Melanocyte of skin (primary cell): Measurements from ENCODE around the gene SPACA9. TPM values are rescaled to one million over a fixed set of nuclear protein-coding genes. Genes with fewer than 3 reads are reported as not detected.

Experiments used
- total RNA-seq, 2 donors: library from RNA; depleted of rRNA; stranded (reverse); fragments of >200 nt; gene quantifications; 2 replicates each; pipeline ENCODE4 v1.2.3, GENCODE V29; 2012

SPACA9 gene
- 1 to 10 TPM in 1 of 2 donors, under 1 TPM in 1; 1.00 to 3.1 TPM for total RNA-seq

DNA sequence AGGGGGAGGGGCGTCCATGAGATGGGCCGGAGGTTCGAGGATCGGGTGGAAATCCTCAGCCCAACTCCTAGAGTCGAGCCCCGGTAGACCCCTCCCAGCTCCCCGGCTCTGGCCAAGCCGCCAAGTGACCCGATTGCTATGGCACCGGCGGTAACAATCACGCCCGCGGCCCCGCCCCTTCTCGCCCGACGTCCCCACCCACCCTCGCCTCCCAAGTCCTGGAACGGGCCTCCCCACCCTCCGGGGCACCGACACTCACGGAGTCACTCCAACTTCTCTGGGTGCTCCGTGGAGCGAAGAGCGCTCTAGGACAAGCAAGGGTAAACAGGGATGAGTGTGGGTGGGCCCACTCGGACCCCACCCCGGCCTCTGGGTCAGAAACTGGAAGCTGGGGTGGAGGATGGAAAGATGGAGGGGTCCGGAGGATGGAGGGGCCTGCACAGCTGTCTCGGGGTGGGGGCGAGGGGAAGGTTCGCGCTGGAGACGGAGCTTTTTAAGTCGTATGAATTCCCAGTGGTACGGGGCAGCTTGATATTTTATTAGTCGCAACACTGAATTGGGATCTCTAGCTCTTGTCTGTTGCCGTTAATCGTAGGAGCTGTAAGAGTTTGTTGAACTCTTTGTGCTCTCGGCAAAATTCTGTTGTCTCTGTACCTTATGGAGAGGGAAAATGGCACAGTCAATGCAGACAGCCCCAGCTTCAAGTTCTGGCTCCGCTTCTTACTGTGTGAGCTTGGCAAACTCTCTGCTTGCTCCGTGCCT lies at the start of gene SPACA9:
SPACA9 (plus strand) TSS at position 204 of the 762 bp plus-strand sequence. CDS start 5,050 bp downstream, outside the sequence.

GRCh38 chr9:132877824-132878694 lies 639 bp upstream of the SPACA9 start, which contains the start of gene AK8:
Gene AK8 (minus strand): TSS chr9:132878284. CDS start chr9:132878255, 29 bp downstream.

Other genes with a start within 250 kb of the SPACA9 start
- gene DDX31, start 208.9 kb upstream of the SPACA9 start, total RNA-seq: 10 to 100 TPM; 12.4 to 23.3 TPM
- gene GTF3C4, start 208.4 kb upstream of the SPACA9 start, total RNA-seq: 10 to 100 TPM; 14.1 to 21.3 TPM
- gene AK8, start 614 bp upstream of the SPACA9 start, total RNA-seq: 1 to 10 TPM in 1 of 2 donors, under 1 TPM in 1; under 0.01 to 1.4 TPM
- gene TSC1, start 65.7 kb downstream of the SPACA9 start, total RNA-seq: 10 to 100 TPM; 52.6 to 63.0 TPM
- gene GFI1B, start 99.8 kb downstream of the SPACA9 start, total RNA-seq: under 1 TPM in 1 of 2 donors, not detected in 1; under 0.01 TPM
- gene GTF3C5, start 152.1 kb downstream of the SPACA9 start, total RNA-seq: 10 to 100 TPM; 41.0 to 67.3 TPM
- under 1 TPM in 1 of 2 donors, not detected in 1; under 0.01 TPM for gene CEL, start 183.1 kb downstream of the SPACA9 start, total RNA-seq
- 10 to 100 TPM; 29.9 to 30.0 TPM for gene RALGDS, start 242.3 kb downstream of the SPACA9 start, total RNA-seq